ENCODE results near the gene OOSP1.
"Not testable (repeated sequence)": the region's sequence is repeated elsewhere in the genome, so short reads cannot be mapped to it uniquely, and the experiment has no call there.

OOSP1 gene

DNA sequence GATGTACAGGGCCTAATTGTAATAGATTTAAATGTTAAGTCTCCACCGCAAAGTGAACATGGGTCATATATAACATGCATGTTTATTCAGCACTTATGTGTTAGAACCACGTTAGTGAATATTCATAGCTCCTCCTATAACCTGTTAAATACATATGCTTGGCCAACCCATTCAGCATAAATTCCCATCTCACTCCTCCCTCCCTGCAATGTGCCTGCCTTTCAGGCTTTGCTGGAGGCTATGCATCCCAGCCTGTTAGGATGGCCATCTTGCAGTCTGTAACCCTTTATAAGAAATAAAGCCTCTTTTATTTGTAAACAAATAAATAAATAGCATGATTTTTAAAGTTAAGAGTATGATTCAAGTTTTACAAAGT, 23.9 kb downstream of the OOSP1 start:
- no peak for DNase-seq

DNA sequence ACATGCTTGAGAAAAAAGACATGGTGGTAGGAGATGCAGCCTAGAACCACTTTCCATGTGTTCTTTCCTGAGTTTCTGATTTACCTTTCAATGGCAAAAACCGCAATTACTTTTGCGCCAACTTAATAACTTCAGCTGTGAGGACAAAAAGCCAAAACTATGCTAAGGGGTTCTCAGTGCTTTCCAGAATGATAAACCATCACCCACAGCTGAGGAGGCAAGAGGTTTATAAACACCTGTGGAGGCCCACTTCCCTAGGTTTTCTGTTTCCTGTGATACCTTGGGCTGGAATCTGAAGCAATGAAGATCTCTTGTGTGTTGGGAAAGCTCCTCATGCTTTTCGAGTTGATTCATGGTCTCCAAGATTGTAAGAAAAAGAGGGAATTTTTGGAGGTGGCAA, 25.5 kb downstream of the OOSP1 start, which contains the start of gene OOSP4A:
OOSP4A (plus strand) TSS at position 301 of the 400 bp plus-strand sequence; CDS start at position 301, 0 bp downstream.
- no peak for DNase-seq

DNA sequence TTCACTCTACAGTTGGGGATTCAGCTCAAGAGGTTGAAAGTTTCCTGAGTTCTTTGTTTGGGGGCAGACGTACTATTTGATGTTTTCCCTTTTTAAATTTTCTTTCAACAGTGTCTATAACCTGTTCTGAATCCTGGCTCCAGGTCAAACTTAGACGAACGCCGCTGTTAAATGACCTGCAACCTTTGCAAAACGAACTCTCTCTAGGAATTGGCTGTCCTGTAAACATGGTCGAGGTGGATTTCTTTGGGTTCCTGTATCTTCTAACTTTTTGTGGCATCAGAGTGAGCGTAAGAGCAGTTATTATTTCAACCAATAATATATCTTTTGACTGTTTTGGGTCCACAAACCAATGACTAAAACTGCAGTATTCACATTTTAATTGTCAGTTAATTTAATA, 27.2 kb downstream of the OOSP1 start:
- no peak for DNase-seq

DNA sequence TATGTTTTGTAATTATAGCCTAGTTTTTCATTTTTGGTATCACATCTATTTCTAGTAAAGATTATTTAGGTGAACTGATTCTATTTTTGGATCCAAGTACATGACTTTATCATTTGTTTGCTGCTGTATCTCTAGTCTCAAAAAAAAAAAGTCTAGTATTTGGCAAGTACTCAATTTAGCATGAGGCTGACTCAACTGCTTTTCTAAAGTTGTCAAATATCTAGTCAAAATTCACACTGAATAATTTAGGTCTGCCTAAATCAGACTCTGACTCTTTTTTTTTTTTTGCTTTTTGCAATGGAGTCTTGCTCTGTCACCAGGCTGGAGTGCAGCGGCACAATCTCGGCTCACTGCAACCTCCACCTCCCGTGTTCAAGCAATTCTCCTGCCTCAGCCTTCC, 28.0 kb downstream of the OOSP1 start:
- no peak for DNase-seq

DNA sequence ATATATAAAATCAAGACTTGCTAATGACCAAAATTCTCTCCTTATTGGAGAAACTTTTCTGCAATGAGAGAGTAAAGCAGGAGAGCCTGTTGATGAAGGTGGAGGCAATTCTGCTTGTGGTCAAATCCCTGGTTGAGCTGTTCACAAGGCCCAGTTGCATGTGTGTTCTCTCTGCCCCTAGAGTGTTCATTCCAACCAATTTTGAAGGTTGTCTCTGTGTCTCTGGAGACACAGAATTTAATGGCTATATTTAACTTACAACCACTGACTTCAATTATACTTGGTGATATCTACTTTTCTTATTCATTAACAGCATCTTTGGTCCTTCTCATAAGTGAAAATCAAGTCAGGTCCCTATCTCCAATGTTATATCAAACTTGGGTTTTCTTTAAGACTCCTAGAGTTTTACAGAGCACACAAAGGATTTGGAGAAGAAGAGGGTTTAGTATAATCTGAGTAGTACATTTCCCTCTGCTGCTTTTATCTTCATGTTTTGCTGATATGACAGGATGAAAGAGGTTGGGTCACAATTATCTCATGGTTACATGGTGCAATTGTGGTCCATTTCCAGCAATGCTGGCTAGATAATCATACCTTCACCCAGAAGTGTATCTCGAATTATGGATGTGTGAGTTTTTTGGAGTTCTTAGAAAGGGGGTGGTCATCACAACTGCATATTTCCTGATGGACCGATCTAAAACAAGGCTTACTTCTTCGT, 29.6 kb downstream of the OOSP1 start:
- DNase-seq = no peak

DNA sequence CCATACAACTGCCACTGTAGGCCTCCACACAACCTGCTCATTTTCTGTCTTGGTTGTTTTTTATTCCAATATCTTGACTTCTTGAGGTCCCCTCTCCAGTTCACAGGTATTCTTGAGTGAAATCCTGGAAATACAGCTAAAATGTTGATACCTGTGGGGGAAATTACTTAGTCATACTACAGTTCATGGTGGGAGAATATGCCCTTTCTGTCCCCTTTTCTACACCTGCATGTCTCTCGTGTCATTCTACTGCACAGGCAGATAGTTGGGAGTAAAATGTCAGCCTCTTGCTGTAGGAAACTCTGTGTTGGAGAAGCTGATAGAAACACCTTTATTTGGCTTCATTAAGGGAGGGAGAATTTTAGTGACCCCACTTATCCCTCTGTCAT, 30.2 kb downstream of the OOSP1 start:
- DNase-seq = no peak

DNA sequence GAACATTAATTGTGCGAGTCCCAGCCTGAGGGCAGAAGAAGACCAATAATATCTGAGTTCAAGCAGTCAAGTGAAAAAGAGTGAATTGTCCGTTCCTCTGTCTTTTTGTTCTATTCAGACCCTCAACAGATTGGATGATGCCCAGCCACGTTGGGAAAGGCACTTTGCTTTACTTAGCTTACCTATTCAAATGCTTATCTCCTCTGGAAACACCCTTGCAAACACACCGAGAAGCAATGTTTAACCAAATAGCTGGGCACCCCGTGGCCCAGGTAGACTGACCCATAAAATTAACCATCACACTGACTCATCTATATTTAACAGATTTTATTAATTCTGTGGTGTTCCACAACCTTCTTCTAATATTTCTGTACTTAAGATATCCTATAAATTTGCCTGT, 34.9 kb downstream of the OOSP1 start:
- no peak for DNase-seq

DNA sequence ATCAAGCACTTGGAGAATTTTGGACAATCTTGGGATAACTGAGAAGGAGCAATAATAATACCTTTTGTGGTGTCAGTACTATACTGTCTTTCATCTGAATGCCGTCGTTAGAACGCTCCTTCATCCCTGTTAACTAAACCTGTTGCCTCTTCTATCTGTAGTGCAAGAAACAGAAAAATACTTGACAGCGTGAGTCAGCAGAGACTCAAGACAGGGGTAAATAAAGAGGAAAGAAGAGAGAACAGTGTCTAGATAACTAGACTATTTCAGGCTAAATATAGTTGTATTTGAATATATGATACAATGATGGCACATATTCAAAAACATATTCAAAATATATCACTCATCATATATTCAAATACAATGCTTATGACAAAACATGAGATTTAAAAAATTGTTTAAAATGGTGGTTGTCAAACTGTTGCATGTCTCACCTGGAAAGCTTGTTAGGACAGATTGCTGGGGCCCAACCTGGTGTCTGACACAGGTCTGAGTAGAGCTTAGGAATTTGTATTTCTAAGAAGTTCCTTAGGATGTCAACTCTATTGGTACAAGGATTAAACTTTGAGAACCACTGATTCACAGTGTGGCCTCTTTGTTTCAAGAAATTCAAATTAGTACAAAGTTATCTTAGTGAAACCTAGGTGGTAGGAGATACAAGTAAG, 43.0 kb downstream of the OOSP1 start:
- no peak for DNase-seq

DNA sequence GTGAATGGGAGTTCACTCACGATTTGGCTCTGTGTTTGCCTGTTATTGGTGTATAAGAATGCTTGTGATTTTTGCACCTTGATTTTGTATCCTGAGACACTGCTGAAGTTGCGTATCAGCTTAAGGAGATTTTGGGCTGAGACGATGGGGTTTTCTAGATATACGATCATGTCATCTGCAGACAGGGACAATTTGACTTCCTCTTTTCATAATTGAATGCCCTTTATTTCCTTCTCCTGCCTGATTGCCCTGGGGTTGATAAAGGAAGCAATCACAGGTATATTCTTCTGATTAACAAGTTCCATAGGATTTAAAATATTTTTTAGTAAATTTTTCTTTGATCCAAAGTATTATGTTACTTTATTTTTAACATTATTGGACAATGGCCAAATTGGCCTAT, 43.8 kb downstream of the OOSP1 start:
- not testable (repeated sequence) for DNase-seq

DNA sequence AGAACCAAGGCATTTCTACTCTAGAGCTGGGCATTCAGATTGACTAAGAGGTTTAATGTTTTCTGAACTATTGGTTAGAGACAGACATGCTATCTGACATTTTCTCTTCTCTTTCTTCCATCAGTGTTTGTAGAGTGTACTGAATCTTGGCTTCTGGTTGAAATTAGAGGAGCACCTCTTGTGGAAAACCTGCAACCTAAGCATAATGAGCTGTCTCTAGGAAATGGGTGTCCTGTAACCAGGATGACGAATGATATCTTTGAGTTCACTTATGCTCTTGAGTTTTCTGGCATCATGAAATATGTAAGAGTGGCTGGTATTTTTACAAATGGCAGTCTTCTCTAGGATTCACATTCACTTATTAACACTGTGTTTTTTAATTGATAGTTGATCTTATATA, 45.0 kb downstream of the OOSP1 start:
- no peak for DNase-seq

DNA sequence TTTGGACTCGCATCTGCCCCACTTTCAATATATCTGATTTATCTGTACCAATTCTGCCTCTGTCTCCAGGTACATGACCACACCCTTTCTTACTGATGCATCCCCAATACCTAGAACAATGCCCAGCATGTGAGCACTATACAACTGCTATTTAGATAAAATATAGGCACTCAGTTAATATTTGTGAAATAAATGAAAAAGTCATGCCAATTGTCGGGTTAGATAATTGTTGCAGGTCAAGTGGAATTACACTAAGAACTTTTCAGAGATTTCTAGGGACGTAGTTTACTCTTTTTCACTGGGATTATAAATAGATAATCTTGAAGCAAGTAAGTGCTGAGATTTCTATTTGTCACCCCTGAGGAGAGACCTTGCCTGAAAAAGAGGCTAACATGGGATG, 46.1 kb downstream of the OOSP1 start:
- no peak for DNase-seq

DNA sequence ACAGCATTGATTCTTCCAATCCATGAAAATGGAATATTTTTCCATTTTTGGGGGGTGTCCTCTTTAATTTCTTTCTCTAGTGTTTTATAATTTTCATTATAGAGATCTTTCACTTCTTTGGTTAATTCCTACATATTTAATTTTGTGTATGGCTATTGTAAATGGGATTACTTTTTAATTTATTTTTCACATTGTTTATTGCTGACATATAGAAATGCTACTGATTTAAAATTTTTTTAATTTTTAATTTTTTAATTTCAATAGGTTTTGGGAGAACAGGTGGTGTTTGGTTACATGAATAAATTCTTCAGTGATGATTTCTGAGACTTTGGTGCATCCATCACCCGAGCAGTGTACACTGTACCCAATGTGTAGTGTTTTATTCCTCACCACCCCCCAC, 52.2 kb downstream of the OOSP1 start:
- DNase-seq = no peak

DNA sequence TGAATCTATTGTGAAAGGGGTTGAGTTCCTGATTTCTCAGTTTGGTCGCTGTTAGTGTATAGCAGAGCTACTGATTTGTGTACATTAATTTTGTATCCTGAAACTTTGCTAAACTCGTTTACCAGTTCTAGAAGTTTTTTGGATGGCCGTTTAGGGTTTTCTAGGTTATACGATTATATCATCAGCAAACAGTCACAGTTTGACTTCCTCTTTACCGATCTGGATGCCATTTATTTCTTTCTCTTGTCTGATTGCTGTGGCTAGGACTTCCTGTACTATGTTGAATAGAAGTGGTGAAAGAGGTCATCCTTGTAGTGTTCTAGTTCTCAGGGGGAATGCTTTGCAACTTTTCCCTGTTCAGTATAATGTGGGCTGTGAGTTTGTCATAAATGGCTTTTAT, 54.2 kb downstream of the OOSP1 start:
- DNase-seq = no peak

DNA sequence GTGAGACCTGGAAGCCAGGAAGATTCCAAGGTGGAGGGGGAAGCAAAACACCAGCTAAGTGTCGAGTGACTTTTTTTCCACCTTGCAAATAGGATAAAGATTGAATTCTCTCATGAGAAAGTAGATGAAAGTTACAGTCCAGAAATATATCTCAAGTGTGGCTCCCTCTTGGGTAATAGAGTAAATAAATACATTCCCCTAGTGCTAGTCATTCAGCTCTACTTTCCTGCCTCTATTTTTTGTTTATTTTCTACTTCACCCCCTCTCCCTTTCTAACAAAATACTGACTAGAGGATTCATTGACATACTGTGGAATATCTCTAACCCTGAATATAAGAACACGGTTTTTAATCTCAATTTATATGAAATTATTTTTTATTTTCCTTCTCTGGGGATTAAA, 59.6 kb downstream of the OOSP1 start:
- DNase-seq = no peak

DNA sequence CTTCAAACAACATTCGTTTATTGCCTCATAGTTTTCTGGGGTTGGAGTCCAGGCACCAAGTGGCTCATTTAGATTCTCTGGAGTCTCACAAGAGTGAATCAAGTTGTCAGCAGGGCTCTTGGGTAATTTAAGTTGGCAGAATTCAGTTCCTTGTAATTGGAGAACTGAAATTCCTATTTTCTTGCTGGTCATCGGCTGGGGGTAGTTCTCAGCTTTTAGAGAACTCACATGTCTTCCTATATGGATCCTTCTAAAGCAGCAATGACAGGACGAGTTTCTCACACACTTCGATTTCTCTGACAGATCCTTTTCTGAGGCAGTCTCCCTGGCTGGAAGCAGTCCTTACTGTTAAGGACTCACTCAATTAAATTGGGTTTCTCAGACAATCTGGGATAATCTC, 61.5 kb downstream of the OOSP1 start:
- no peak for DNase-seq

DNA sequence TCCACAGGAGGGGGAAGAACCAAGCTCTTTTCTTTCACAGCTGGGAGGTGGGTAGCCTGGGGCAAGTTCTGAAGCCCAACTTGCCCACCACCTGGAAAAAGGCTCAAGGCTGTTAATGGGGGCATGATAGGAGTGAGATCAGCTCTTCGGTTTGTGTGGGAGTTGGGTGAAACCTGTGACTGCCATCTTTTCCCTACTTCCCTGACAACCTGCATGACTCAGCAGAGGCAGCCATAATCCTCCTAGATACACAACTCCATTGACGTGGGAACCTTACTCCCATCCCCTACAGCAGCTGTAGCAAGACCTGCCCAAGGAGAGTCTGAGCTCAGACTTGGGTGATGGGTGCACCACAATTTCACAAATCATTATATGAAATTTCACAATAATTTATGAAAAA, 65.5 kb downstream of the OOSP1 start:
- no peak for DNase-seq

DNA sequence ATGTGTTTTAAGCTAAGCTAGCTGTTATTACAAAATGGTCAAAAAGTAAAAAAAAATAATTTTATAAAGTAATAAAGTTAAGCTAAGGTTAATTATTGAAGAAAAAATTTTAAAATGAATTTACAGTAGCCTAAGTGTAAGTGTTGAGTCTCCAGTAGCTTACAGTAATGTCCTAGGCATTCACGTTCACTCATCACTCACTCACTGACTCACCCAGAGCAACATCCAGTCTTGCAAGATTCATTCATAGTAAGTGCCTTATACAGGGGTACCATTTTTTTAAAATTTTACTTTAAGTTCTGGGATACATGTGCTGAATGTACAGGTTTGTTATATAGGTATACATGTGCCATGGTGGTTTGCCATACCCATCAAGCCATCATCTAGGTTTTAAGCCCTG, 67.1 kb downstream of the OOSP1 start:
- no peak for DNase-seq

Data from activated CD4-positive, CD25-positive, alpha-beta regulatory T cell (primary cell).